ENCODE data around the gene NEU3. TPM values are rescaled to one million over a fixed set of nuclear protein-coding genes. Genes with fewer than 3 reads are reported as not detected.
A peak's percentile ranks its signal among the peaks of the same experiment; 100 is the strongest.

The NEU3 gene
- polyA plus RNA-seq, 3 donors: 2.3 to 25.1 (median 3.9) TPM

DNA sequence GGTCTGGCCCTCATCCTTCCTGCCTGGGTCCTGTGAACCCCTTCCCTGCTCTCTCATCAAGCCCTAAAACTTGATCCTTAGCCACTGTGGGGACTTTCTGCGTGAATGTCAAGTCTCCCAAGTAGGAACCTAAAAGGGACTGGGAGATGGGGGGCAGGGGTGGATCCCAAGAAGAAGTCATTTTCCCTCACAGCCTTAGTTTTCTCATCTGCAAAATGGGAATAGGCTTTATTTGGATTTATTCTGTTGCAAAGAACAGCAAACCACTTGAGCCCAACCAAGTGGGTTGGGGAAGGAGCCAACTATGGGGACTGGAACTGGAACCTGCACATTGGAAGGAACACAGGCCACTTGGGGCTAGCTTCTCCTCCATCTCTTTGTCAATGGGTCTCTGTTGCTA is 36.8 kb downstream of the NEU3 start:
- H3K4me2 ChIP-seq (replicated peaks; ENCODE audit: extremely low read depth, low read length, poor library complexity, severe bottlenecking): no peak overlapping the region
- no peak overlapping the region for H3K9ac ChIP-seq (ENCODE audit: insufficient read depth, low read length, poor library complexity, severe bottlenecking)
- Mint-ChIP-seq H3K4me1 (no peaks in the 10 kb centered on the region), H3K27me3 (ENCODE audit: low read depth in 3 of 3) (peaks cover 0 to 3% (median 2%) of the 10 kb centered on the region in 3 donors), H3K9me3 (no peaks in the 10 kb centered on the region), H3K27ac (no peak overlapping the region), H3K4me3 (no peak overlapping the region), H3K36me3 (no peaks in the 10 kb centered on the region)
- H3K27me3 ChIP-seq (ENCODE audit: control insufficient read depth in 2 of 2, insufficient read depth in 2 of 2, low read length in 2 of 2): no peaks in the 10 kb centered on the region
- intact Hi-C loops (cut with micrococcal nuclease): loop anchor here in 1 of 2 donors (2.0 to 10.0 kb wide), 2 partner anchors 109 to 223 kb away; no protein-coding TSS in a partner anchor
- H3K4me1 ChIP-seq (ENCODE audit: control insufficient read depth in 1 of 2, insufficient read depth in 2 of 2, low read length in 2 of 2): no peaks in the 10 kb centered on the region
- no peak overlapping the region for H3K27ac ChIP-seq (ENCODE audit: low read depth in 1 of 2, low read length in 2 of 2)
- H3K79me2 ChIP-seq (ENCODE audit: insufficient read depth, low read length): no peaks in the 10 kb centered on the region
- TF ChIP-seq CTCF (IDR thresholded peaks at IDR 0.05): no peak
- H3K36me3 ChIP-seq (replicated peaks in 1 of 2; ENCODE audit: control insufficient read depth in 1 of 2, insufficient read depth in 2 of 2, low read length in 2 of 2): no peaks in the 10 kb centered on the region
- H3K9me3 ChIP-seq (replicated peaks in 1 of 2; ENCODE audit: control insufficient read depth in 1 of 2, insufficient read depth in 1 of 2, low read length in 2 of 2): no peaks in the 10 kb centered on the region
- no peaks in the 10 kb centered on the region for H4K20me1 ChIP-seq (ENCODE audit: insufficient read depth, low read length)
- no peak overlapping the region for H2AFZ ChIP-seq (ENCODE audit: insufficient read depth, low read depth, low read length, poor library complexity, severe bottlenecking)
- no peak for DNase-seq
- H3K4me3 ChIP-seq (replicated peaks in 1 of 3; ENCODE audit: low read depth in 2 of 3, low read length in 3 of 3): no peak overlapping the region
- WGBS (ENCODE audit: insufficient coverage): no CpG with 5 or more reads among the region's 1 CpG

- no peaks in the 10 kb centered on the region for H4K20me1 ChIP-seq (ENCODE audit: insufficient read depth, low read length)
- no peaks in the 10 kb centered on the region for H3K9me3 ChIP-seq (replicated peaks in 1 of 2; ENCODE audit: control insufficient read depth in 1 of 2, insufficient read depth in 1 of 2, low read length in 2 of 2)
- no peak for TF ChIP-seq CTCF (IDR thresholded peaks at IDR 0.05)
- intact Hi-C loops (cut with micrococcal nuclease): loop anchor here in 1 of 2 donors (10.0 kb wide), 1 partner anchor 106 kb away; no protein-coding TSS in a partner anchor
- no peak overlapping the region for H3K4me2 ChIP-seq (replicated peaks; ENCODE audit: extremely low read depth, low read length, poor library complexity, severe bottlenecking)
- Mint-ChIP-seq H3K9me3 (no peaks in the 10 kb centered on the region), H3K4me1 (peaks cover 5% of the 10 kb centered on the region), H3K27ac (peak overlapping the region in 1 of 7 donors; percentile 1), H3K36me3 (no peaks in the 10 kb centered on the region), H3K27me3 (ENCODE audit: low read depth in 3 of 3) (peaks cover 0 to 4% (median 3%) of the 10 kb centered on the region in 3 donors), H3K4me3 (no peak overlapping the region)
- no peak overlapping the region for H3K9ac ChIP-seq (ENCODE audit: insufficient read depth, low read length, poor library complexity, severe bottlenecking)
- no peaks in the 10 kb centered on the region for H3K79me2 ChIP-seq (ENCODE audit: insufficient read depth, low read length)
- no peak overlapping the region for H2AFZ ChIP-seq (ENCODE audit: insufficient read depth, low read depth, low read length, poor library complexity, severe bottlenecking)
- no peaks in the 10 kb centered on the region for H3K27me3 ChIP-seq (ENCODE audit: control insufficient read depth in 2 of 2, insufficient read depth in 2 of 2, low read length in 2 of 2)
- DNase-seq: no peak
- H3K36me3 ChIP-seq (replicated peaks in 1 of 2; ENCODE audit: control insufficient read depth in 1 of 2, insufficient read depth in 2 of 2, low read length in 2 of 2): no peaks in the 10 kb centered on the region
- H3K4me3 ChIP-seq (replicated peaks in 1 of 3; ENCODE audit: low read depth in 2 of 3, low read length in 3 of 3): no peak overlapping the region
- no peaks in the 10 kb centered on the region for H3K4me1 ChIP-seq (ENCODE audit: control insufficient read depth in 1 of 2, insufficient read depth in 2 of 2, low read length in 2 of 2)
- no peak overlapping the region for H3K27ac ChIP-seq (ENCODE audit: low read depth in 1 of 2, low read length in 2 of 2)
Observed at GRCh38 chr11:75028321-75028720, 39.6 kb downstream of the NEU3 start.
